Measurements from ENCODE around the gene PRB4.
"Not testable (repeated sequence)": the region's sequence is repeated elsewhere in the genome, so short reads cannot be mapped to it uniquely, and the experiment has no call there.

PRB4 gene
- long read RNA-seq, donor 1, result 0 reads
- long read RNA-seq, donor 2, result 0 reads
- long read RNA-seq, donor 3, result 0 reads
- long read RNA-seq, donor 4, result 0 reads
- long read RNA-seq, donor 5, result 0 reads
- long read RNA-seq, donor 6, result 0 reads
- long read RNA-seq, donor 7, result 0 reads
- long read RNA-seq, donor 8, result 0 reads

- no peak for DNase-seq
Measured at GRCh38 chr12:11310336-11310735, at the start of gene PRB4. Gene PRB4, minus strand, starts transcription at chr12:11310436. Its CDS starts 38 bp downstream, at chr12:11310398.

- DNase-seq, result not testable (repeated sequence)
Measured at GRCh38 chr12:11351736-11352135, 41.5 kb upstream of the PRB4 start.

GRCh38 chr12:11348439-11348838 lies 38.2 kb upstream of the PRB4 start:
- DNase-seq, result no peak

GRCh38 chr12:11347810-11348209 lies 37.6 kb upstream of the PRB4 start:
- DNase-seq, result no peak

GRCh38 chr12:11344500-11344899 lies 34.3 kb upstream of the PRB4 start:
- no peak for DNase-seq

GRCh38 chr12:11324426-11324825 lies 14.2 kb upstream of the PRB4 start:
- DNase-seq, result no peak

GRCh38 chr12:11321980-11322379 lies 11.7 kb upstream of the PRB4 start:
- DNase-seq, result no peak

GRCh38 chr12:11307143-11307542 lies 3.1 kb downstream of the PRB4 start:
- no peak for DNase-seq

- no peak for DNase-seq
Measured at GRCh38 chr12:11273449-11273848, 36.8 kb downstream of the PRB4 start.

- DNase-seq, result no peak
Measured at GRCh38 chr12:11269607-11270006, 40.6 kb downstream of the PRB4 start, which contains the start of gene PRB3. Gene PRB3, minus strand, starts transcription at chr12:11269707. Its CDS starts 38 bp downstream, at chr12:11269669.

GRCh38 chr12:11264501-11264900 lies 45.7 kb downstream of the PRB4 start:
- no peak for DNase-seq

Data from right kidney (tissue), 9 donors.